ENCODE results near the gene HCFC1. TPM values are rescaled to one million over a fixed set of nuclear protein-coding genes. Genes with fewer than 3 reads are reported as not detected.

HCFC1 gene
- total RNA-seq, 1 experiment from 2014 or later = 79.9 TPM

GRCh38 chrX:153960077-153960476 lies 11.5 kb downstream of the HCFC1 start:
- BruUV-seq (replicated peaks) = no TSS peak
- POLR2A ChIA-PET (ENCODE audit: unreplicated experiment) = no interaction called here
- intact Hi-C loops (cut with micrococcal nuclease; ENCODE audit: unreplicated experiment) = no loop called here

GRCh38 chrX:153959649-153960048 lies 12.0 kb downstream of the HCFC1 start:
- Histone ChIP-seq H3F3A (ENCODE audit: insufficient read depth, low read depth) (no peaks in the 10 kb centered on the region), H2AFZ (no peak overlapping the region), H4K20me1 (ENCODE audit: insufficient read depth) (peaks cover 4% of the 10 kb centered on the region; the same call in 1 of the 2 replicates), H3K79me2 (ENCODE audit: low read depth) (peaks cover 2% of the 10 kb centered on the region; the same call in 1 of the 2 replicates), H3K4me2 (no peak overlapping the region), H3K9me2 (ENCODE audit: insufficient read depth) (no peaks in the 10 kb centered on the region), H3K36me3 (ENCODE audit: low read depth) (no peaks in the 10 kb centered on the region), H3K9me3 (ENCODE audit: insufficient read depth, low read depth) (no peaks in the 10 kb centered on the region), H3K4me1 (replicated peaks; ENCODE audit: insufficient read depth) (no peaks in the 10 kb centered on the region), H3K4me3 (no peak overlapping the region), H3K27me3 (ENCODE audit: insufficient read depth, low read depth) (no peaks in the 10 kb centered on the region), H3K27ac (no peak overlapping the region)
- ChIA-PET CTCF (no interaction called here), POLR2A (ENCODE audit: unreplicated experiment) (no interaction called here)
- intact Hi-C loops (cut with micrococcal nuclease; ENCODE audit: unreplicated experiment) = no loop called here
- no TSS peak for BruUV-seq (replicated peaks)
- TF ChIP-seq CTCF (conservative IDR thresholded peaks at IDR 0.05) (no peak), EZH2 (IDR thresholded peaks at IDR 0.05; ENCODE audit: low read depth) (no peak)
- DNase-seq = no peak

More at GRCh38 chrX:153960077-153960476, 11.5 kb downstream of the HCFC1 start:
- Histone ChIP-seq H3K36me3 (ENCODE audit: low read depth) (no peaks in the 10 kb centered on the region), H3F3A (ENCODE audit: insufficient read depth, low read depth) (no peaks in the 10 kb centered on the region), H3K4me2 (no peak overlapping the region), H3K4me1 (replicated peaks; ENCODE audit: insufficient read depth) (no peaks in the 10 kb centered on the region), H2AFZ (no peak overlapping the region), H3K79me2 (ENCODE audit: low read depth) (peaks cover 7% of the 10 kb centered on the region; the same call in 1 of the 2 replicates), H3K9me3 (ENCODE audit: insufficient read depth, low read depth) (no peaks in the 10 kb centered on the region), H3K9me2 (ENCODE audit: insufficient read depth) (no peaks in the 10 kb centered on the region), H3K4me3 (no peak overlapping the region), H4K20me1 (ENCODE audit: insufficient read depth) (peaks cover 8% of the 10 kb centered on the region; the same call in 1 of the 2 replicates), H3K27ac (no peak overlapping the region), H3K27me3 (ENCODE audit: insufficient read depth, low read depth) (no peaks in the 10 kb centered on the region)
- DNase-seq = no peak
- TF ChIP-seq EZH2 (IDR thresholded peaks at IDR 0.05; ENCODE audit: low read depth) = no peak
- TF ChIP-seq CTCF (conservative IDR thresholded peaks at IDR 0.05) = no peak
- CTCF ChIA-PET = no interaction called here

DNA sequence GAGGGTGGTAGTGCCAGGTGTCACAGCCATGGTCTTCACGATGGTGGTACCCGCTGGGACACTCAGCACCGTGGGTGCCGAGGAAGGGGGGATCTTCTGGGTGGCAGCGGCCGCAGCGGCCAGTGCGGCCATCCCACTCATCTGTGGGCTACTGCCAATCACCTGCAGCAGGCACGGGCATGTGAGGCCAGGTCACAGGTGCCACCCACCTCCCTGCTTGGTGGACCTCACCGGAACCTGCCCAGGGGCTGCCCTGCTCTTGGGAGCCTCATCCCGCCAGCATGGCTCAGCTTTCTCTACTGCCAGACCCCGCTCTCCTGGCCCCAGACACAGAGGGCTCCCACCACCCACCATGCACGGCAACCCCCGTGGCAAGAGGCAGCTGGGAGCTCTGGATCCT lies 13.0 kb downstream of the HCFC1 start:
- Histone ChIP-seq H3K4me2 (no peak overlapping the region), H3K79me2 (ENCODE audit: low read depth) (no peaks in the 10 kb centered on the region), H3K27ac (no peak overlapping the region), H3K9me3 (ENCODE audit: insufficient read depth, low read depth) (no peaks in the 10 kb centered on the region), H3K36me3 (ENCODE audit: low read depth) (no peaks in the 10 kb centered on the region), H2AFZ (no peak overlapping the region), H3K4me3 (no peak overlapping the region), H4K20me1 (ENCODE audit: insufficient read depth) (no peaks in the 10 kb centered on the region; the same call in 1 of the 2 replicates), H3K27me3 (ENCODE audit: insufficient read depth, low read depth) (no peaks in the 10 kb centered on the region), H3F3A (ENCODE audit: insufficient read depth, low read depth) (no peaks in the 10 kb centered on the region), H3K9me2 (ENCODE audit: insufficient read depth) (no peaks in the 10 kb centered on the region), H3K4me1 (replicated peaks; ENCODE audit: insufficient read depth) (no peaks in the 10 kb centered on the region)
- no TSS peak for BruUV-seq (replicated peaks)
- POLR2A ChIA-PET (ENCODE audit: unreplicated experiment) = no interaction called here
- TF ChIP-seq CTCF (conservative IDR thresholded peaks at IDR 0.05) (no peak), EZH2 (IDR thresholded peaks at IDR 0.05; ENCODE audit: low read depth) (no peak)
- intact Hi-C loops (cut with micrococcal nuclease; ENCODE audit: unreplicated experiment) = no loop called here
- CTCF ChIA-PET = no interaction called here
- no peak for DNase-seq
